Lung (tissue), 12 donors: ENCODE results near the gene GNAI2. TPM values are rescaled to one million over a fixed set of nuclear protein-coding genes. Genes with fewer than 3 reads are reported as not detected.

ENCODE experiments used
- ATAC-seq: fragments of 200-7000 bp; cut with Tn5 transposase; one replicate; pipeline ENCODE4 v1.9.1; 2020; ENCODE audit warnings: moderate number of reproducible peaks; ENCODE audit not compliant: insufficient read depth, low FRiP score
- DNase-seq, 3 donors: peaks; one replicate each; pipeline ENCODE4 v3.0.0-alpha.2; 2013 to 2017
- H3K27ac ChIP-seq, 2 donors: one replicate each; pipeline ENCODE4 v1.5.1; 2013; ENCODE audit warnings: mild to moderate bottlenecking in 2 of 2, moderate library complexity in 2 of 2, control low read depth in 1 of 2, inconsistent platforms in 1 of 2, low read depth in 1 of 2, low read length in 1 of 2
- H3K27me3 ChIP-seq, 3 donors: one replicate each; pipeline ENCODE4 v1.5.1; 2013; ENCODE audit warnings: low read length in 2 of 3; ENCODE audit not compliant: control insufficient read depth in 3 of 3, insufficient read depth in 3 of 3
- H3K36me3 ChIP-seq, 4 donors: one replicate each; pipeline ENCODE4 v1.5.1; 2013; ENCODE audit warnings: low read length in 4 of 4, mild to moderate bottlenecking in 1 of 4, moderate library complexity in 1 of 4; ENCODE audit not compliant: control insufficient read depth in 4 of 4, insufficient read depth in 4 of 4
- H3K4me1 ChIP-seq, 5 donors: one replicate each; pipeline ENCODE4 v1.5.1; 2013; ENCODE audit warnings: low read length in 5 of 5, mild to moderate bottlenecking in 2 of 5, moderate library complexity in 1 of 5; ENCODE audit not compliant: control insufficient read depth in 5 of 5, insufficient read depth in 5 of 5
- H3K4me3 ChIP-seq: one replicate; pipeline ENCODE4 v1.5.1; 2013; ENCODE audit warnings: mild to moderate bottlenecking, control low read depth, moderate library complexity
- H3K9ac ChIP-seq, 2 donors: one replicate each; pipeline ENCODE4 v1.5.1; 2013; ENCODE audit warnings: low read length in 2 of 2, control low read depth in 1 of 2; ENCODE audit not compliant: insufficient read depth in 1 of 2
- H3K9me3 ChIP-seq, 4 donors: one replicate each; pipeline ENCODE4 v1.5.1; 2013; ENCODE audit warnings: low read length in 3 of 4, mild to moderate bottlenecking in 1 of 4, moderate library complexity in 1 of 4; ENCODE audit not compliant: control insufficient read depth in 4 of 4, insufficient read depth in 3 of 4
- CTCF ChIP-seq: IDR thresholded peaks from 2 replicates; pipeline ENCODE4 v1.5.1; 2012; ENCODE audit warnings: mild to moderate bottlenecking; ENCODE audit errors: control extremely low read depth, extremely low read depth
- WGBS, 2 donors: extraction: QIAGEN DNeasy Blood & Tissue Kit; methylation state at CpG; one replicate each; pipeline ENCODE4 v1.1.7; 2013; 5-methylcytosine and 5-hydroxymethylcytosine counted together
- polyA plus RNA-seq, 2 donors: library from polyadenylated mRNA; stranded (reverse); fragments of 200-250 nt; gene quantifications; one replicate each; pipeline ENCODE4 v1.2.1, GENCODE V29; 2013
- total RNA-seq, 2 donors: library from RNA; depleted of rRNA in 1 of 2; stranded (reverse); fragments of >200 nt in 1 of 2; gene quantifications; one replicate each; pipeline ENCODE4 v1.2.1, GENCODE V29; 2014 to 2021
- donor health status: control.
- donor health status: control.
- donor health status: Bipolar disorder and iron deficiency.
- donor health status: healthy.
- donor health status: DM: yes; HTN: yes; CAD: no.

GNAI2 gene
- total and polyA plus RNA-seq, 4 donors: 217 to 364 (median 278) TPM

DNA sequence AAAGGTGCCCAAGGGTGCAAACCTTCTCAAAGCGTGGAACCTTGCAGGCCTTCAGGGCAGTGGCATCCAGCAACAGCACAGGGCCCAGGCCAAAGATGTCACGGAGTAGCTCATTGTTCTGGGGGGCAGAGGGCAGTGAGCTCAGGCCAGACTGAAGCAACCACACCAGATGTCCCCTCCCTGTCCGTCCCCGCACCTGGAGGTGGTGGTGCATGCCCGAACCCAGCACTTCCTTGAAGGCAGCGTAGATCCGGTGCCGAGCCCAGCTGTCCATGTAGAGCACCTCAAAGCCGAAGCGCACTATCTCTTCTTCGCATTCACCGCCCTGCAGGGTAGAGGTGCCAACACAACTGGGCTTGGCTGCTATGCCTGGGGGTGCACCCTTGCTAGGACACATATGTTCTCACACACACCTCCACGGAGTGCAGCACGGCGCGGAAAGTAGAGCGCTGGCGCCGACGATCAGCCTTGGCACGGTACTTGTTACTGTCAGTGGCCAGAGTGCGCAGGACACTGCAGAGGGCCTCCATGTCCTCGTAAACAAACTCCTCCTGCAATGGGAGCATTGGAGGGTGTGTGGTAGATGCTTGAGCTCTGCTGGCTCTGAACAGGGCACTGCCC lies 52.5 kb downstream of the GNAI2 start:
- no peak for ATAC-seq
- H3K36me3 ChIP-seq: peaks cover 3 to 43% (median 12%) of the 10 kb centered on the region in 4 donors
- TF ChIP-seq CTCF: no peak
- H3K27ac ChIP-seq: no peak overlapping the region
- H3K9me3 ChIP-seq: no peaks in the 10 kb centered on the region
- peaks cover 0 to 14% (median 3%) of the 10 kb centered on the region in 5 donors for H3K4me1 ChIP-seq
- no peak for DNase-seq
- no peak overlapping the region for H3K4me3 ChIP-seq
- 93 to 98% methylated on average over 23 of the region's 23 CpGs for WGBS, 2 donors
- H3K9ac ChIP-seq: no peak overlapping the region
- H3K27me3 ChIP-seq: no peaks in the 10 kb centered on the region

DNA sequence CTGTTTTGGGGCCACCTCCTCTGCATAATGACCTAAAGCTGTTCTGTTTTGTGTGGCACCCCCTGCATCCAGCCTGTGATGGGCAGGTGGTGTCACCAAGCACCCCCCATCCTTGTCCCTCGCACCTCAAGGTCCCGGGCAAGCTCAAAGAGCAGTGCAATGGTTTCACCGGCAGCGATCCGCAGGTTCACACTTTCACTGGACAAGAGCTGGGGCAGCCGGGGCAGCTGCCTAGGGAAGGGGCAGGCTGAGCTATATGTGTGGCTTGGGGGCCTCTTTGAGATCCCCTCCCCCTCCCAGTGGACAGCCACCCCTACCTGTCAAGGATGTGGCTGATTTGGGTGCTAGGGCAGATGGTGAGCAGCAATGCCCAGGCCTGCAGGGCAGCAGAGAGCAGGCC lies 53.1 kb downstream of the GNAI2 start:
- WGBS, 2 donors: 92 to 97% methylated on average over 6 of the region's 6 CpGs
- TF ChIP-seq CTCF: no peak
- Histone ChIP-seq H3K9me3 (no peaks in the 10 kb centered on the region), H3K27ac (no peak overlapping the region), H3K4me3 (no peak overlapping the region), H3K27me3 (no peaks in the 10 kb centered on the region), H3K9ac (no peak overlapping the region), H3K4me1 (peaks cover 0 to 14% (median 3%) of the 10 kb centered on the region in 5 donors), H3K36me3 (peaks cover 3 to 43% (median 12%) of the 10 kb centered on the region in 4 donors)
- no peak for DNase-seq
- no peak for ATAC-seq

DNA sequence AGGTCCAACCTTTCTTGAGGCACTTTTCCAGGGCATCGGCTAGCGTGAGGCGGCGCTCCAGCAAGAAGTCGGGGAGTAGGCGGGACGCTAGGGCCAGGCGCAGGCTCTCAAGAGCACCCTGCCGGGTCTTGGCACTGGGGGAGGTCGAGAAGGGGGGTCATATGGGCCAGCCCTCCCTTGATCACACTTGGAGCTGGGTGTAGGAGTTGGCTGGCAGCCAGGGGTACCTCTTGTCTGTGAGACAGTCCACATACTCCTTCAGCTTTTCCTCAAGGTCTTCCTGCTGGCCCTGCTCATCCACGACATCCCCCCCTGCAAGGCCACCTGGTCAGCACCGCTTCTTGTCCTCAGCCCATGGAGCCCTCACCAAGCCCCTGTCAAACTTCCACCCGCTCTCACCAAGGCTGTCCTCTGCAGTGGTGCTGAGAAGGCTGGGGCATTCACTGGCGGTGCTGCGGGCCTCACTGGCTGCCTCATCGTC lies 54.2 kb downstream of the GNAI2 start:
- no peaks in the 10 kb centered on the region for H3K9me3 ChIP-seq
- H3K9ac ChIP-seq: no peak overlapping the region
- H3K27ac ChIP-seq: no peak overlapping the region
- DNase-seq: no peak
- H3K4me1 ChIP-seq: peaks cover 0 to 14% (median 3%) of the 10 kb centered on the region in 5 donors
- no peak for TF ChIP-seq CTCF
- no peaks in the 10 kb centered on the region for H3K27me3 ChIP-seq
- WGBS, 2 donors: 89 to 94% methylated on average over 16 of the region's 16 CpGs
- H3K36me3 ChIP-seq: peaks cover 3 to 43% (median 12%) of the 10 kb centered on the region in 4 donors
- H3K4me3 ChIP-seq: no peak overlapping the region
- ATAC-seq: no peak
